Kidney (tissue), 14 donors: ENCODE measurements around the gene DLGAP3. TPM values are rescaled to one million over a fixed set of nuclear protein-coding genes. Genes with fewer than 3 reads are reported as not detected.
"Not testable (repeated sequence)": the region's sequence is repeated elsewhere in the genome, so short reads cannot be mapped to it uniquely, and the experiment has no call there.

Experiments used
- DNase-seq, 5 donors: peaks; one replicate each; pipeline ENCODE4 v3.0.0-alpha.2; 2013 to 2020
- FAIRE-seq: peaks from 2 replicates; lab custom pipeline; 2012; peaks lifted over from hg19 to GRCh38; lab: Jason Lieb, UNC
- H3K27ac ChIP-seq, 2 donors: one replicate each; pipeline ENCODE4 v1.7.0; 2013; ENCODE audit warnings: low read depth in 2 of 2, low read length in 2 of 2, inconsistent platforms in 1 of 2
- H3K27me3 ChIP-seq: one replicate; pipeline ENCODE4 v1.7.1; 2013; ENCODE audit warnings: low read length, inconsistent platforms; ENCODE audit not compliant: control insufficient read depth, insufficient read depth
- H3K36me3 ChIP-seq, 3 donors: one replicate each; pipeline versions ENCODE4 v1.7.0 to v1.7.1; 2013; ENCODE audit warnings: low read length in 3 of 3, control low read depth in 1 of 3, inconsistent platforms in 1 of 3; ENCODE audit not compliant: insufficient read depth in 3 of 3, control insufficient read depth in 2 of 3
- H3K4me1 ChIP-seq, 3 donors: one replicate each; pipeline versions ENCODE4 v1.7.0 to v1.7.1; 2013; ENCODE audit warnings: low read length in 3 of 3, inconsistent platforms in 1 of 3, low read depth in 1 of 3; ENCODE audit not compliant: control insufficient read depth in 2 of 3, insufficient read depth in 2 of 3
- H3K4me3 ChIP-seq, 3 donors: one replicate each; pipeline versions ENCODE4 v1.7.0 to v1.8.1; 2013; ENCODE audit warnings: low read length in 3 of 3, control low read depth in 1 of 3, inconsistent platforms in 1 of 3
- H3K9ac ChIP-seq, 3 donors: one replicate each; pipeline versions ENCODE4 v1.7.0 to v1.7.1; 2013; ENCODE audit warnings: low read length in 3 of 3, control low read depth in 1 of 3, inconsistent platforms in 1 of 3
- H3K9me3 ChIP-seq, 3 donors: one replicate each; pipeline versions ENCODE4 v1.7.0 to v1.7.1; 2013; ENCODE audit warnings: low read length in 3 of 3, control low read depth in 1 of 3, inconsistent platforms in 1 of 3; ENCODE audit not compliant: control insufficient read depth in 2 of 3, insufficient read depth in 1 of 3
- intact Hi-C: fragments of 100-400 bp; cut with DNase I; formaldehyde crosslinking; loops from one replicate; pipeline ENCODE4 v1.11.1; 2022
- polyA plus RNA-seq: library from polyadenylated mRNA; stranded (reverse); fragments of 350-450 nt; fragmentation: Illumina TruSeq; extraction: RNeasy Lipid Tissue Mini Kit (QIAGEN cat#74804); gene quantifications from one replicate; pipeline ENCODE4 v1.2.3, GENCODE V29; 2014; ENCODE audit warnings: low read depth, low replicate concordance; ENCODE audit not compliant: insufficient read depth
- total RNA-seq: library from RNA; stranded (reverse); fragmentation: NEBNext Ultra II Directional; extraction: Animal tissue kit (Norgen Biotek cat#: 25700); gene quantifications from one replicate; pipeline ENCODE4 v1.2.1, GENCODE V29; 2021
- TF ChIP-seq, protein P1 (sequence below): IDR thresholded peaks from 3 replicates; pipeline ENCODE4 v1.5.1; 2012; ENCODE audit warnings: mild to moderate bottlenecking, moderate library complexity, borderline replicate concordance; ENCODE audit not compliant: insufficient read depth; ENCODE audit errors: extremely low read depth
- donor health status: control.
- donor health status: control.
- donor health status: control.
- donor health status: control.
- donor health status: control.
- donor health status: DM: yes; HTN: yes; CAD: no.
- donor health status: Normal renal cell carcinoma (clear cell type).

Gene DLGAP3
- total and polyA plus RNA-seq, 2 donors from 2014 or later = 0.71 to 1.0 TPM

DNA sequence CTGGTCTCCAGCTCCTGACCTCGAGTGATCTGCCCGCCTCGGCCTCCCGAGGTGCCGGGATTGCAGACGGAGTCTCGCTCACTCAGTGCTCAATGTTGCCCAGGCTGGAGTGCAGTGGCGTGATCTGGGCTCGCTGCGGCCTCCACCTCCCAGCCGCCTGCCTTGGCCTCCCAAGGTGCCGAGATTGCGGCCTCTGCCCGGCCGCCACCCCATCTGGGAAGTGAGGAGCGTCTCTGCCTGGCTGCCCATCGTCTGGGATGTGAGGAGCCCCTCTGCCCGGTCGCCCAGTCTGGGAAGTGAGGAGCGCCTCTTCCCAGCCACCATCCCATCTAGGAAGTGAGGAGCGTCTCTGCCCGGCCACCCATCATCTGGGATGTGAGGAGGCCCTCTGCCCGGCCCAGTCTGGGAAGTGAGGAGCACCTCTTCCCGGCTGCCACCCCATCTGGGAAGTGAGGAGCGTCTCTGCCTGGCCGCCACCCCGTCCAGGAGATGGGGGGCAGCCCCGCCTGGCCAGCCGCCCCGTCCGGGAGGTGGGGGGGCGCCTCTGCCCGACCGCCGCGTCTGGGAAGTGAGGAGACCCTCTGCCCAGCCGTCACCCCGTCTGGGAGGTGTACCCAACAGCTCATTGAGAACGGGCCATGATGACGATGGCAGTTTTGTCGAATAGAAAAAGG is 18.3 kb upstream of the DLGAP3 start:
- DNase-seq, H3K9me3 ChIP-seq, intact Hi-C loops: not testable (repeated sequence)

GRCh38 chr1:34946211-34946610 is 16.8 kb upstream of the DLGAP3 start:
- Histone ChIP-seq H3K4me3 (no peak overlapping the region), H3K27ac (no peak overlapping the region), H3K9me3 (no peaks in the 10 kb centered on the region), H3K4me1 (no peaks in the 10 kb centered on the region), H3K9ac (no peak overlapping the region), H3K36me3 (no peaks in the 10 kb centered on the region), H3K27me3 (no peaks in the 10 kb centered on the region)
- intact Hi-C loops = no loop called here
- TF ChIP-seq, protein P1, sequence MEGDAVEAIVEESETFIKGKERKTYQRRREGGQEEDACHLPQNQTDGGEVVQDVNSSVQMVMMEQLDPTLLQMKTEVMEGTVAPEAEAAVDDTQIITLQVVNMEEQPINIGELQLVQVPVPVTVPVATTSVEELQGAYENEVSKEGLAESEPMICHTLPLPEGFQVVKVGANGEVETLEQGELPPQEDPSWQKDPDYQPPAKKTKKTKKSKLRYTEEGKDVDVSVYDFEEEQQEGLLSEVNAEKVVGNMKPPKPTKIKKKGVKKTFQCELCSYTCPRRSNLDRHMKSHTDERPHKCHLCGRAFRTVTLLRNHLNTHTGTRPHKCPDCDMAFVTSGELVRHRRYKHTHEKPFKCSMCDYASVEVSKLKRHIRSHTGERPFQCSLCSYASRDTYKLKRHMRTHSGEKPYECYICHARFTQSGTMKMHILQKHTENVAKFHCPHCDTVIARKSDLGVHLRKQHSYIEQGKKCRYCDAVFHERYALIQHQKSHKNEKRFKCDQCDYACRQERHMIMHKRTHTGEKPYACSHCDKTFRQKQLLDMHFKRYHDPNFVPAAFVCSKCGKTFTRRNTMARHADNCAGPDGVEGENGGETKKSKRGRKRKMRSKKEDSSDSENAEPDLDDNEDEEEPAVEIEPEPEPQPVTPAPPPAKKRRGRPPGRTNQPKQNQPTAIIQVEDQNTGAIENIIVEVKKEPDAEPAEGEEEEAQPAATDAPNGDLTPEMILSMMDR = no peak
- no peak for FAIRE-seq
- peak in 3 of 5 donors; percentile 41 to 66 (median 57) for DNase-seq

More for the DNA sequence above, 18.3 kb upstream of the DLGAP3 start:
- H3K36me3 ChIP-seq, H3K4me1 ChIP-seq, H3K27me3 ChIP-seq, H3K4me3 ChIP-seq, H3K9ac ChIP-seq, FAIRE-seq, H3K27ac ChIP-seq: not testable (repeated sequence)

DNA sequence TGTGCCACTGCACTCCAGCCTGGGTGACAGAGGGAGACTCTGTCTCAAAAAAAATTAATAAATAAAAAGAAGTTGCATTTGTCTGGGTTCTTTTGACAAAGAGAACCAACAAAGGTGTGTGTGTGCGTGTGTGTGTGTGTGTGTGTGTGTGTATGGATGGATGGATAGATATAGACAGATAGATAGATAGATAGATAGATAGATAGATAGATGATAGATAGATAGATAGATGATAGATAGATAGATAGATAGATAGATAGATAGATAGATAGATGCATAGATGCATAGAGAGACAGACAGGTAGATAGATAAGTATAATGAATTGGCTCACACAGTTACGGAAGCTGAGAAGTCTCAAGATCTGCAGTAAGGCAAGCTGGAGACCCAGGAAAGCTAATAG is 12.3 kb upstream of the DLGAP3 start:
- H3K27ac ChIP-seq, H3K4me3 ChIP-seq, H3K4me1 ChIP-seq, H3K27me3 ChIP-seq, intact Hi-C loops, FAIRE-seq, DNase-seq, H3K9ac ChIP-seq, H3K36me3 ChIP-seq, H3K9me3 ChIP-seq: not testable (repeated sequence)

- Histone ChIP-seq H3K4me1 (peaks cover 0 to 9% (median 3%) of the 10 kb centered on the region in 3 donors), H3K9ac (no peak overlapping the region), H3K27ac (no peak overlapping the region), H3K36me3 (no peaks in the 10 kb centered on the region), H3K4me3 (no peak overlapping the region), H3K9me3 (no peaks in the 10 kb centered on the region), H3K27me3 (peaks cover 10% of the 10 kb centered on the region)
- DNase-seq (no peak), FAIRE-seq (no peak)
- intact Hi-C loops = no loop called here
- TF ChIP-seq, protein P1 = no peak
These were observed 1.2 kb upstream of the DLGAP3 start for GRCh38 chr1:34930702-34931071.
